ENCODE measurements around the gene TGFBR3.
A peak's percentile ranks its signal among the peaks of the same experiment; 100 is the strongest.

Gene TGFBR3

GRCh38 chr1:91826248-91826647 lies 59.7 kb downstream of the TGFBR3 start:
- DNase-seq (ENCODE audit: low spot score) = no peak

GRCh38 chr1:91821126-91821868 lies 64.7 kb downstream of the TGFBR3 start:
- no peak for DNase-seq (ENCODE audit: low spot score)

DNA sequence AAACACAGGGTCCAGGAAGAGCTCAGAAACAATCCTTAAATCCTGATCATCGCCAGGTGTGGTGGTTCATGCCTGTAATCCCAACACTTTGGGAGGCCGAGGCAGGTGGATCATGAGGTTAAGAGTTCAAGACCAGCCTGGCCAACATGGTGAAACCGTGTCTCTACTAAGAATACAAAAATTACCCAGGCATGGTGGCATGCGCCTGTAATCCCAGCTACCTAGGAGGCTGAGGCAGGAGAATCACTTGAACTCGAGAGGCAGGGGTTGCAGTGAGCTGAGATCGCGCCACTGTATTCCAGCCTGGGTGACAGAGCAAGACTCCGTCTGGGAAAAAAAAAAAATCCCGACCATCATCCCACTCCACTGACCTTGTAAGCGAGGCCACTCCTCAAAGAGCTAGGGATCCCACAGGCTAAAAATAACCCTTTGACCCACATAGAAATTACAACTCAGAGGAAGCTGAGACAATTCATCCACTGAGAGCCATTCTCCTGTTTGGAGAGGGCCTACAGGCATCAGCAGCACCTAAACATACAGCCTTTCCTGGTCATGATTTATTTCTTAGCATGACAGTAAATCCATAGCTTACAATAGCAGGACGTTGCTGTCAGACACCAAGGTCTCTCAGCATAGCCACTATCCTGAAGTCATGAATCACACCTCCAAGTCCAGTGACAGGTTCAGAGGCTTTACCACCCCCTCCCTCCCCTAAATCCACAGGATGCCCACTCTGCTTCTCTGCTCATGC lies 66.7 kb downstream of the TGFBR3 start:
- DNase-seq (ENCODE audit: low spot score) = no peak

DNA sequence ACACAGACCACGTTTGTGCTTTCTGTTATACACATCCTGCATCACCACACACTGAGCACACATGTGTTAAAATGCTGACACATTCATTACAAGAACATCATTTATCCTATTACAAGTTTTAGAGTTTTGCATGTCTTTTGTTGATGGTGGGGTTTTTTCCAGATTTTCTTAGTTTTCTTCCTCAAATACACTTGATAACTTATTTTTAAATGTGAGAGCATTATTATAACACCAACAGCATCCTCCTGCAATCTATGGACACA lies 67.3 kb downstream of the TGFBR3 start:
- DNase-seq (ENCODE audit: low spot score) = no peak

DNA sequence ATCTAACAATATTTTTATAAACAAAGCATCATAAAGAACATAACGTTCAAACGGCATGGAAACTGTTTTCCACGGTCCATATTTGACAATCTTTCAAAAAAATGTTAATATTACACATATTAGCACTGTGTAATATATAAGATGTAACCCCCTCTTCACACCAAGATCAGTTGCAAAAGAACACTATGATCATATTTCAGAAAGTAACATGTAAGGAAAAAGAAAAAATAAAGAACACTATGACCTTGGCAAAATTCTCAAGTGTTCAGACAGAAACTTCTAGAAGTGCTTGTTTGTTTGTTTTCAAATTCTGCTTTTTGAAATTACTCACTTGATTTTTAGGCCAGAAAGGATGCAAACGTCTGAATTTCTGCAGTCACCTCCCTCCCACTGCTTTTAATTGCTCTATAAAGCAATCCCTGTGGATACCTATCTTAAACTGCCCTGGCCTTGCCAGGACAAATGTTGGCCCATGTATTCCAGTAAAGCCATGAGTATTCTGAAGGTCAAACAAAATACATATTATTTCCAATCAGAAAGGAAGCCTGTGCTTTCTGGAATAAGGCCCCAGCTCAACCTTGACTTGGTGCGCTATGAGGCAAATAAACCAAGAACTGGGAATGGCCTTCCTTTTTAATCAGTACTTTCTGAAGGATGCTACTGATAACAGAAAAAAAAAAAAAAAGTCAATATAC lies 68.6 kb downstream of the TGFBR3 start:
- no peak for DNase-seq (ENCODE audit: low spot score)

DNA sequence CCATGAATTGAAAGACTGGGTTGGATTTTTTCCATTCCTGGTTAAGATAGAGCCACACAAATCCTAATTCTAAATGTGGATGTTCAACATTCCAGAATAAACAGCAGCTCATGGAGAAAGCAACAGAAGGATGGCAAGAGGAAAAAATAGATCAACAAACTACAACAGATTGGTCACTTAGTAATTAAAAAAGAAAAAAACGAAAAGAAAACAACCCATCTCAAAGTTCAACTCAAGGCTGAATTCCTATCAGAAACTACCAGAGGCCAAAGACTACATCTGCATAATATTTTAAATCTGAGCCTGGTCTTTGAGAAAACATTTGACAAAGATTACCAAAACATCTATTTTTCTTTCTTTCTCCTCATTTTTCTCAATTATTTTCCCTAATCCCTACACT lies 69.9 kb downstream of the TGFBR3 start:
- no peak for DNase-seq (ENCODE audit: low spot score)

GRCh38 chr1:91814448-91814847 lies 71.5 kb downstream of the TGFBR3 start:
- no peak for DNase-seq (ENCODE audit: low spot score)

GRCh38 chr1:91813813-91814212 lies 72.1 kb downstream of the TGFBR3 start:
- no peak for DNase-seq (ENCODE audit: low spot score)

DNA sequence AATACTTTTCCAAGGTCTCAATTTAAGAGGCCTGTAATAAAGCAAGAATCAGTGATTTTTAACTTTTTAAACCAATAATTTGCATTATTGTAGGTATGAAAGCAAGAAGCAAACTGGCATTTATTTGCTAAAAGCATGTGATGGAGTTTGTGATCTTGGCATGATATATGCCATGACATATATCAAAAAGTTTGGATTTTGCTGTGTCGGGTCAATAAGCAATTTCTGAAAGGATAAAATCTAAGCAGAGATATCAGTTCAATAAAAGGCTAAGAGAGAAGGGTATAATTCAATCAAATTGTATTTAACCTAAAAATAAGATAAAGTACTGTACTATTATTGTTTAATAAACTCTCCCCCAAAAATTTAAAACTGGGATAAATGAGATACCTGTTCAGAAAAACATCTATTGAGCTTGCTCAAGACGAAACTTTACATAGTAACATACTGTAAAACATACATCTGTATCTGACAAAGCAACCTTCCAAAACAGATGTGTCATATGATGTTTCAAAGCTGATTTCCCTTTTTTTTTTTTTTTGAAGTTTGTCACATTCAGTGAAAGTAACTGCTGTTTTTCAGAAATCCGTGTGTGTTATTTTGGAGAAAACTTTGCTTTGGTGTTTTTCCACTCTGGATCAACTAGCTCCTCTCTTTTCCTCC lies 74.5 kb downstream of the TGFBR3 start:
- no peak for DNase-seq (ENCODE audit: low spot score)

- DNase-seq (ENCODE audit: low spot score) = no peak
Observed at GRCh38 chr1:91809317-91809716, 76.6 kb downstream of the TGFBR3 start.

DNA sequence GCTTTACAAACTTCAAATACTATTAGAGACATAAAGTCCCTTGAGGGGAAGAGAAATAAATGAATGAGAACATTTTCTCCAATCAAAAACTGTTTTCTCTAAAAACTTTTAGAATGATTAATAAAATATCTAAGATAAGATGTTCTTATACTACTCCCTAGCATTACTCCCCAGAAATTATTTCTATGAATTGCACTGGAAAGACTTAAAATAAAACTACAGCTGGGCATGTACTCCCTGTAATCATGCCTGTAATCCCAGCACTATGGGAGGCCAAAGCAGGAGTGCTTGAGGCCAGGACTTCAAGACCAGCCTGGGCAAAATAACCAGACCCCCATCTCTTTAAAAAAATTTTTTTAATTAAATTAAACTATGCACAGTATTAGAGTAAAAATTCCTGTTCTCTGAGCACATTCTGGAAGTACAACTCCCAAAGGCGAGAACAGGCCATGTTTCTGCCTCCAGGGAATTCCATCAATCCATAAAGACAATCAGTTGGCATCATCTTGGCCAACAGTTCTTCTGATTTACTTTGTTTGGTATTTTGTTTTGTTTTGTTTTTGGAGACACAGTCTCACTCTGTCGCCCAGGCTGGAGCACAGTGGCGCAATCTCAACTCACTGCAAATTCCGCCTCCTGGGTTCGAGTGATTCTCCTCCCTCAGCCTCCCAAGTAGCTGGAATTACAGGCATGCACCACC lies 77.9 kb downstream of the TGFBR3 start:
- no peak for DNase-seq (ENCODE audit: low spot score)

GRCh38 chr1:91806769-91807700 lies 78.9 kb downstream of the TGFBR3 start:
- no peak for DNase-seq (ENCODE audit: low spot score)

DNA sequence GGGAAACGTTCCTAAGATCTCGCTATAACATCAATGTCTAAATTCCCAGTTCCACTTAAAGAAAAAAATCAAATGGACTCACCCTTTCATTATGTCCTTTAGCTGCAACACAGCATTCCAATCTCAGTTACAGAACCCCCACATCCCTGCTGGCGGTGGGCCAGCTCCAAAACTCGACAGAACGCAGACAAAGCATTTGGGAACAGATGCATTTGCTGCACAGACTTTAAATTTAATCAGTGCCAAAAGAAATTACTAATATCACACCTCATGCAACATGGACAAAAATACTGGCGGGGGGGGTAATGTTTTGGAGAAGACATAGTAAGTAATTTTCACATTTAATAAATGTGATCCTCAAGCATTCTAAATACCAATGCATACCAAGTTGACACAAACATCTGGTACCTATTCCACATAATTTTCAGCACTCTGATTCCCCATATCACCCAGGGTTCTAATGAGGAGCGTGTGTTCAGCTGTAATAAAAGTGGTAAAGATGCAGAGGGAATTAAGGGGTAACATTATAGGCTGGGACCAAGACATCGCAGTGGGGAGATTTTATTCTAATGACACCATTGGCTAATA lies 79.7 kb downstream of the TGFBR3 start:
- DNase-seq (ENCODE audit: low spot score) = no peak

GRCh38 chr1:91805311-91805801 lies 80.6 kb downstream of the TGFBR3 start:
- DNase-seq (ENCODE audit: low spot score) = no peak

GRCh38 chr1:91804546-91805023 lies 81.4 kb downstream of the TGFBR3 start:
- DNase-seq (ENCODE audit: low spot score) = peak; percentile 86

DNA sequence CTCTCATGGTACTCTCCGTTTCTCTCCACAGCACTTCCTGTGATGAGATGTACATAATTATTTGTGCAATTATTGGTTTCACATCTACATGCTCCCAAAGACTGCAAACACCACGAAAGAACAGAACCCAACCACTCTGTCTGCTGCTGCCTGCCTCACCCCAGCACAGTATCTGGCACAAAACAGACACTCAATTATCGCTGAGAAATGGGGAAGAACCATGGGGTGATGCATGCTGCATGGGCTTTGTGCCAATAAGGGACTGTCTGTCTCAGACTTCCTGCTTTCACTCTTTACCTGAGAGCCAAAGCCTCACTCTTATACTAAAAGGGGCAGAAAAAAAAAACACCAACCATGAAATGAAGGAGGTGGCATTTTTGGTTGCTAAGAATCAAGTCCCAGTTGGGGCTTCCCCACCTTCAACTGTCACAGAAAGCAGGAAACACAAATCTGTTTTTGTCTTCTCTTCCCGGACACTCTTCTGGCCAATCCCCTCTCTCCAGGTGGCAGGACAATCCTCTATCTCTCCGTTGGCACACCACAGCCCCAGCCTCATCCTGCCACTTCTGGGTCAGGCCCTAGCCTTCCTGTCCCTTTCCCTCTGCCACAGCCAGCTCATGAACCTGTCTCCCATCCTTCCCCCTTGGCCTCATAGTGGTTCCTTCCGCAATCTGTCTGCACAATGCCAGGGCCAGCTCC lies 82.0 kb downstream of the TGFBR3 start:
- peak; percentile 90 for DNase-seq (ENCODE audit: low spot score)

GRCh38 chr1:91803123-91803522 lies 82.8 kb downstream of the TGFBR3 start:
- DNase-seq (ENCODE audit: low spot score) = no peak

GRCh38 chr1:91801496-91802115 lies 84.3 kb downstream of the TGFBR3 start:
- DNase-seq (ENCODE audit: low spot score) = no peak

GRCh38 chr1:91799863-91800262 lies 86.1 kb downstream of the TGFBR3 start:
- DNase-seq (ENCODE audit: low spot score) = no peak
